ENCODE results near the gene LRRC14B.

DNA sequence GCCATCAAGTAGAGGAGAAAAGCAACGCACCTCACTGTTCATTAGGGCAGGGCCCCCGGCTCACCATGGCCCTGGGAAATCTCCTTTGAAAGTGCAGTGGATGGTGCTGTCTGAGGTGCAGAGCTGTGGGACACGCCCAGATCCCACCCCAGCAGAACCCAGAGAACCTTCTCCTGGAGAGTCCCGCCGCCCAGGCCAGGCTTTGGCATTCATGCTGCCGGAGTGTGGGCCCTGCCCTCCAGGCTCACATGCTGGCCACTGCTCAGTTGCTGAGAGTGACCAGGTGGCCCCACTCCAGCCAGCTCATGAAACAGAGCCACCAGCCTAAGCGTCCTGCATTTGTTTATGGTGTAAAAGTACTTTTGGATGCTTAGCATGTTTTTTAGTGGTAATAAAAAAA, 23.8 kb upstream of the LRRC14B start:
- no peak for TF ChIP-seq EZH2 (IDR thresholded peaks at IDR 0.05; ENCODE audit: low read length, missing control alignments)
- TF ChIP-seq, protein P1, sequence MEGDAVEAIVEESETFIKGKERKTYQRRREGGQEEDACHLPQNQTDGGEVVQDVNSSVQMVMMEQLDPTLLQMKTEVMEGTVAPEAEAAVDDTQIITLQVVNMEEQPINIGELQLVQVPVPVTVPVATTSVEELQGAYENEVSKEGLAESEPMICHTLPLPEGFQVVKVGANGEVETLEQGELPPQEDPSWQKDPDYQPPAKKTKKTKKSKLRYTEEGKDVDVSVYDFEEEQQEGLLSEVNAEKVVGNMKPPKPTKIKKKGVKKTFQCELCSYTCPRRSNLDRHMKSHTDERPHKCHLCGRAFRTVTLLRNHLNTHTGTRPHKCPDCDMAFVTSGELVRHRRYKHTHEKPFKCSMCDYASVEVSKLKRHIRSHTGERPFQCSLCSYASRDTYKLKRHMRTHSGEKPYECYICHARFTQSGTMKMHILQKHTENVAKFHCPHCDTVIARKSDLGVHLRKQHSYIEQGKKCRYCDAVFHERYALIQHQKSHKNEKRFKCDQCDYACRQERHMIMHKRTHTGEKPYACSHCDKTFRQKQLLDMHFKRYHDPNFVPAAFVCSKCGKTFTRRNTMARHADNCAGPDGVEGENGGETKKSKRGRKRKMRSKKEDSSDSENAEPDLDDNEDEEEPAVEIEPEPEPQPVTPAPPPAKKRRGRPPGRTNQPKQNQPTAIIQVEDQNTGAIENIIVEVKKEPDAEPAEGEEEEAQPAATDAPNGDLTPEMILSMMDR (conservative IDR thresholded peaks at IDR 0.05 in 1 of 2, IDR thresholded peaks at IDR 0.05 in 1 of 2; ENCODE audit: low read depth in 1 of 2, low read length in 2 of 2), result no peak
